NCI-H345 (cell line): ENCODE results near the gene CHST3.
"Not testable (repeated sequence)": the region's sequence is repeated elsewhere in the genome, so short reads cannot be mapped to it uniquely, and the experiment has no call there.

ENCODE experiments used
- DNase-seq: peaks from one replicate; lab custom pipeline; 2025; lab: John Stamatoyannopoulos, UW

Gene CHST3

GRCh38 chr10:71948496-71949067 lies 15.6 kb upstream of the CHST3 start:
- DNase-seq: no peak

DNA sequence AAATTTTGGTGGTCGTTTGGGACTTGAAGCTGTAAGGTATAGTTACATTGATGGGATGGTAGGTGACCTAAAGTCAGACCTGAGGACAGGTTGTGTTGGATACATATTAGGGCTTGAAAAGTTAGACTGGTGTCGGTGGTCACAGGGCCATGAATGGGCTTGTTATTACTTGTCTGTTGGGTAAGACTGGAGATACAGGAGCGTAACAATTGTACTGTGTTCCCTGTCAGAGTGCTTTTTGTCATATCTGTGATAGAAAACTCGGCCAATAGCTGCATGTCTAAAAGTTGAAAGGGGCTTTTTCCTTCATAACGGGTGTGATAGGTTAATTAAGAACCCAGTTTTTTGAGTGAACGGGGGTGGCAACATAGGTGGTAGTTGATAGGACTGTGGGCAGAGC lies 13.5 kb upstream of the CHST3 start:
- no peak for DNase-seq

DNA sequence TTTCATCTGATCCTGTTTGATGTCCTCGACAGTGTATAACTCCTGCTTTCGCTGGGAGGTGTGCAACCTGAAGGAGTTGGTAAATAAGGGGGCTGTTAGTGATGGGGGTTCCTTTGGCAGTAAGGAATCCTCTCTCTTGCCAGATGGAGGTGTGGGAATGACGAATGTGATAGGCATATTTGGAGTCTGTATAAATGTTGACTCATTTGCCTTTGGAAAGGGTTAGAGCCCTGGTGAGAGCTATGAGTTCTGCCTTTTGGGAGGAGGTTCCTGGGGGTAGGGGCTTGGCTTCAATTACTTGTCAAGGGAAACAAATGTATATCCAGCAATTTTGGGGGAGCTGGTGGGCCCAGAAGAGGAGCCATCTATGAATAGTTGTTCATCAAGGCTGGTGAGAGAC lies 11.4 kb upstream of the CHST3 start:
- DNase-seq: no peak

DNA sequence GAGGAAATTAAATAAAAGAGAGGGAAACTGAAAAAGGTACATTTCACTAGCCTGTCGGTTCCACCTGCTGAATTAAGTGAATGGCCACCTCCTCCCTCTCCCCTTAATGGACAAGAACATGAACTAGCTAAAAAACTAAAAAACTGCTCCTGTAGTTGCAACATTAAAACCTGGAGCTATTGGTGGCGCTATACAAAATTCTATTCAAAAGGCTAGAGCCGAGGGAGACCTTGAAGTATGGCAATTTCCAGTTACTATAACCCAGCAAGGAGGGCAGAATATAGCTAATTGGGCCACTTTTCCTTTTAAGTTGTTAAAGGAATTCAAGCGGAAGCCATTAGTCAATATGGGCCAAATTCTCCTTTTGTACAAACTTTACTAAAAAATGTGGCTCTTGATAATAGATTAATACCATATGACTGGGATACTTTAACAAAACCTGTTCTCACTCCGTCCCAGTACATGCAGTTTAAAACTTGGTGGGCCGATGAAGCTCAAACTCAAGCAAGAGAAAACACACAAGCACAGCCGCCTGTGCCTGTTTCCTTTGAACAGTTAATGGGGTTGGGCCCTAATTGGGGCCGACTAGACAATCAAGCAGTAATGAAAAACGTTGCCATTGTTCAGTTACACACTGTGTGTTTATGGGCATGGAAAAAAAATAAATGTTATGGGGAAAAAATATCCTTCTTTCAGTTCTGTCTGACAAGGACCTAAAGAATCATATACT lies 6.5 kb upstream of the CHST3 start:
- no peak for DNase-seq

DNA sequence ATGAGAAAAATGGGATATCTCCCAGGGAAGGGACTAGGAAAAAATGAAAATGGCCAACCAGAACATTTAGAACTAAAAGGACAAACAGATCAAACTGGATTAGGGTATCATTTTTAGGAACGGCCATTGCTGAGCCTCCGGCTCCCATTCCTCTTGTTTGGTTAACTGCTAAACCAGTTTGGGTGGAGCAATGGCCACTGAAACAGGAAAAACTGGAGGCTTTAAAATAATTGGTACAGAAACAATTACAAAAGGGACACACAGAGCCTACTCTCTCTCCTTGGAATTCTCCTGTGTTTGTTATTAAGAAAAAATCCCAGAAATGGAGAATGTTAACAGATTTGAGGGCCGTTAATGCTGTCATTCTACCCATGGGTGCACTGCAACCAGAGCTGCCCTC lies 4.7 kb upstream of the CHST3 start:
- no peak for DNase-seq

DNA sequence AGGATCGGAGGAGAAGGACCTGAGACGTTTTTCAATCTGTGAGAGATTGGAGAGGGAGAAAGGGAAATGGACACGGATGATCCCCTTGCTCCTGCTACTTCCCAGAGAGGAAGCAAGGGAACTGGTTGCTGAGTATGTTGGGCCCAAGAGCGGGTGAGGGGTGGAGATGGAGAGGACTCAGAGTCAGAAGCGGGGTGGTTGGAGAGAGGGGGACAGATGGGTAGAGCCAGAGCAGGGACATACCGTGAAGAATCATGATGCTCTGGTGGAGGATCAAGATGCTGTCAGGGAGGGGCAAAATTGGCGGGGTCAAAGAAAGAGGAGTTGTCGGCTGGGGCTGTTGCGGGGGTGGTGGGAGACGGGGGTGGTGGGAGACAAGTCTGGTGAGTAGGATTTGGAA lies 2.4 kb upstream of the CHST3 start:
- no peak for DNase-seq

- DNase-seq: no peak
Observed at GRCh38 chr10:71962901-71963300, 1.3 kb upstream of the CHST3 start.

DNA sequence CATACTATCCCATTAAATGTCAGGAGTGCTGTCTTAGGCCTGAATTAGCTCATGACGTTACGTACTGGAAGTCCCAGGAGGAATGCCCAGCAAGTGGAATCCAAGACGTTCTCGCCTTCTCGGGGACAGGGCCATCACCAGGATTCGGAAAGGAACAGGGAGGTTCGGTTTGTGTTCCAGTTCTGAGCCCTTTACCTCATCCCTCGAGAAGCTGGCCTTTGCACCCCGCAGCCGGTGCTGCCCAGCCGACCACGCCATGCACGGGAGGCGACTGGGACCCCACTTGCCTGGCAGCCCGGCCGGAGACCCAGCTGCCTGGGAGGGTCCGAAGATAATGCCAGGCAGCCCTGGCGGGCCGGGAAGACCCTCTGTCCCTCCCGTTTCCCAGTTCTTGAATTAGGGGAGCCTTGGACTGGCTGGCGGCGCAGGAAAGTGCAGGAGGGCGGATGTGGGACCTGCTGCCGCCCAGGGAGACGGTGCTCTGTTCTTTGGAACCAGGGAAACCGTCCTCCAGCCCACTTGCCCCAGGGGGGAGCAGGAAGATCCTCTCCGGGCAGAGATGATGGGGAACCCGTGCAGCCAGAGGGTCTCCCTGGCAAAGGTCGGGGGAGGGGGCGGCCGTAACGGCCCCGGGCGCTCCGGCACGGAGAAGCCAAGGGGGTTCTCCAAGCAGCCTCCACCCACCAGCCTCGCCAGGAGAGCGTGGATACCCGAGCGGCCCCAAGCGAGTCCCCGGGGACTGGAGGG lies 671 bp upstream of the CHST3 start:
- no peak for DNase-seq

- no peak for DNase-seq
Observed at GRCh38 chr10:71964743-71965515, 734 bp downstream of the CHST3 start.

DNA sequence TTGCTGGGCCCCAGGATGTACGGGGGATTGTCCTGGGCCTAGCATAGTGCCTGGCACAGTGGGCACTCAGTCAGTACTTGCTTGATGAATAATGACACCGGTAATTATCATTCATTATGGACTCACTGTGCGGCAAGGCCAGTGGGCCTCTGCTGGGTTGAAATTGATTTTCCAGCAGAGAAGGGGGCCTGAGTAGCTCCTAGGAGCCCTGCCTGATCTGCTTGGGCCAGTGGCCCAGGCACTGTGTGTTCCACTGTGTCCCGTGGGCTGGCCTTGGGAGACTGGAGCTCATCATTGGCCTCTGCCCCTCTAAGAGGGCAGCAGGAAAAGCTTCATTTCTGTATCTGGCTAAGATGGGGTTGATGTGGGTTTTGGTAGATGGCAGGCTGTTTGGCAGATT lies 1.4 kb downstream of the CHST3 start:
- DNase-seq: no peak

DNA sequence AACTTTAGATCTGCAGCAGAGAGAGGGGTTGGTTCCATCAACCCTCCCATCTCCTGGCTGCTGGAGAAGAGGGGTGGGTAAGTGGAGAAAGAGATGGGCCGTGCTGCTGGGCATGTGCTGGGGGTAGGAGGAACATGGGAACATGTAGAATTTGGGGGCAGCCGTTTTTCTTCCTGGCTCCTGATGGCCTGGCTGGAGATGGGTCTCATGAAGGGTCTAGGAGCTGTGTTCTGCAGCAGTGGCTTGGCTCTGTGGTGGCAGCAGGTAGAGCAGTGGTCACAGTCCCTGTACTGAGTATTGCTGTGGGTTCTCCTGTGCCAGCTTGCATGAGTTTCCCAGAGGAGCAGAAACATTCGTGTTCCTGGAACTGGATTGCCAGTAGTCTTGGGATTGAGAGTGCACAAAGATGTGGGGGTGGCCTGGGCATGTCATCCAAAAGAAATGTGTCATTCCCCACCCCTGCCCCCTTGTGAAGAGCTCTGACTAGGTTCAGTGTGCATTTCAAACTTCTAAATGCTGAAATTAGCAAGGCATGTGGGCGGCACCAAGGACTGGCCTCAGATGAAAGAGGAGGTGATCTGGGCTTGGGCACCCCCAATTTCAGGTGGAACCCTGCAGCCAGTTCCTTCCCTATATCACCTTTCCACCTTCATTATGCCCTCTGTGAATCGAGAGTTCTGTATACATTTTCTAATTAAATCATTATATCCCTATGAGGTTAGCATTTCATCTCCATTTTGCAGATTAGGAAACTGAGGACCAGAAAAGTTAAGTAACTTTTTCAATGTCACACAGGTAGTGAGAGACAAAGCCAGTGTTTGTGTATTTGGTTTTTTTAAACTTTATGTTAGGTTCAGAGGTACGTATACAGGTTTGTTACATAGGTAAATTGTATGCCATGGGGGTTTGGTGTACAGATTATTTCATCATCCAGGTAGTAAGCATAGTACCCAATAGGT lies 2.1 kb downstream of the CHST3 start:
- no peak for DNase-seq

- not testable (repeated sequence) for DNase-seq
Observed at GRCh38 chr10:71967958-71968357, 3.8 kb downstream of the CHST3 start.

DNA sequence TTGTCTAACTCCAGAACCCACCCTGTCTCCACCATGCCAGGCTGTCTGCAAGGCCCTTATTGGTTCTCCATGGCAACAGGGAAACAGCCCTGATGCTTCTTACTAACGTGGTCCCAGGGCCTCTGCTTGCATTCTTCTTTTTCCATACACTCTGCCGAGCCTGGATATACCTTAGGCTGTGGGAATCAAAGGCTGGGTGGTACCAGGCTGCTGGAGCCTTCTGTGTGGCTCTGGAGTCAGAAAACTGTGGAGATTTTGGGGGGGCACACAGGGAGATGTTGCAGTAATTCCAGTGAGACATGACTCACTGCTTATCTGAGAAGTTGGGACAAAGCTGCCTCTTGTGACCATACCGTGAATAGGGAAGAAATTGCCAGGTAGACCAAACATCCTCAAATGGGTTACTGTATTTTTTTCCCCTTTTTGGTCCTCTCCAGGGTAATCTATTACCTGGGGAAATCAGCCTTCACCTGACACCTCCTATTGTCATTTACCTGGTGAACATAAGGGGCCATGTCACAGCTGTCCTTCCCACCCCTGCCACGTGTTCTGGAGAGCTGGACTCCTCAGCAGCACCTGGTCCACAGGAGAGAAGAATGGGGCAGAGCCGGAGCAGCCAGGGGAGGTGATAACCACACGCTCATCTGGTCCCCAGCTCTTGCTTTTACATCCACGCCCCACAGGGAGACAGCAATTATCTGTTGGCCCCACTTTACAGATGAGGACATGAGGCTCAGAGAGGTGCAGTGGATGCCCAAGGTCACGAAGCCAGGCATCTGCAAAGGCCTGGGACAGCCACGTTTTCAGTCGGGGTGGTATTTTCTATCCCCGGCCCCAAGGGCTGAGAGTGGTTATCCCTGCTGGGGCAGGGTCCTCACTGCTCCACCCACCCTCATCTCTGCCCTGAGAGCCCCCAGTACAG lies 4.6 kb downstream of the CHST3 start:
- no peak for DNase-seq

DNA sequence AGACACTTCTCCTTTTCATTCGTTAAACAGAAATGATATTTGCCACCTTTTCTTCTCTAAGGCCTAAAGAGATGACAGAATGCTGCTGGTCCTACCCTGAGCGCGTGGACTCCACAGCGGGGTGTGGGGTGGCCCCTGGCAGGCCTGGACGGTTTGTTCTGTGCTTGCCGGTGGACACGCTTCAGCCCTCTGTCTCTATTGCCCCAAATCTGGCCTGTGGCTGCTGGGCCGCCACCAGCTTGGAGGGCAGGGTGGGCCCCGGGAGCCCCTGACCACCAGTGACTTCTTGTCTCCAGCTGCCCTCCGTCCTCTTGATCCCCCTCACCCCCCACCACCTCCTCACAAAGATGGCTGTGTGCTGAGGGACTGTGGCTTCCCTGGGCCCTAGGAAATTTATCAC lies 5.7 kb downstream of the CHST3 start:
- DNase-seq: no peak

DNA sequence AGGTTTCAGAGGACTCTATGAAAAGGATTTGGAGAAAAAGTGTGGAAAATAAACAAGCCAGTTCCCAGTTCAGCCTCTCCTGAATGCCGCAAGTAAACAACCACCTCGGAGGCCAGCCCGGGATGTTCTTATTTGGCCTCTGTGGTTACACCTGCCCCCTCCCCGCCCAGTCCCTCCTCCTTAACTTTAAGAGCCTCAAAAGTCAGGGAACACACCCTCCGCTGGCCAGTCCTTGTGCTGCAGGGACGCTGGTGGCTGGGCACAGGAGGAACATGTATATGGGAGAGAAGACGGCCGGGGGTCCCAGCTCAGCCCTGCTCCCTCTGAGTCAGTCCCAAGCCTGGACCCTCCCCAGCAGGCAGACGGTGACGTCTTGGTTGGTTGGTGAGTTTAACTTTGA lies 6.1 kb downstream of the CHST3 start:
- no peak for DNase-seq

- DNase-seq: no peak
Observed at GRCh38 chr10:71970869-71971268, 6.7 kb downstream of the CHST3 start.

- no peak for DNase-seq
Observed at GRCh38 chr10:71971311-71971731, 7.1 kb downstream of the CHST3 start.

GRCh38 chr10:71971769-71972555 lies 7.8 kb downstream of the CHST3 start:
- DNase-seq: no peak
